CD14-positive monocyte (primary cell): ENCODE measurements around the gene ROBO2. TPM values are rescaled to one million over a fixed set of nuclear protein-coding genes. Genes with fewer than 3 reads are reported as not detected.

Source experiments
- DNase-seq, 3 donors: peaks; one replicate each; pipeline ENCODE4 v3.0.0-alpha.2; 2011 to 2022
- H2AFZ ChIP-seq: 2 replicates; pipeline ENCODE4 v1.6.0; 2012; ENCODE audit warnings: mild to moderate bottlenecking, low read depth, low read length, inconsistent platforms; ENCODE audit not compliant: insufficient read depth, poor library complexity, severe bottlenecking
- H3K27ac ChIP-seq, 2 donors: 1 replicate in 1 of 2; 2 replicates in 1 of 2; pipeline ENCODE4 v1.5.1; 2012 to 2013; ENCODE audit warnings: low read length in 2 of 2, control low read depth in 1 of 2, inconsistent platforms in 1 of 2, low read depth in 1 of 2, mild to moderate bottlenecking in 1 of 2
- H3K27me3 ChIP-seq, 2 donors: one replicate each; pipeline versions ENCODE4 v1.6.0 to v1.6.1; 2011 to 2013; ENCODE audit warnings: low read length in 2 of 2; ENCODE audit not compliant: control insufficient read depth in 2 of 2, insufficient read depth in 2 of 2
- H3K36me3 ChIP-seq, 2 donors: replicated peaks in 1 of 2; 1 replicate in 1 of 2; 2 replicates in 1 of 2; pipeline versions ENCODE4 v1.5.1 to v1.6.1; 2012 to 2013; ENCODE audit warnings: low read length in 2 of 2, control low read depth in 1 of 2, inconsistent platforms in 1 of 2, mild to moderate bottlenecking in 1 of 2; ENCODE audit not compliant: insufficient read depth in 2 of 2, control insufficient read depth in 1 of 2
- H3K4me1 ChIP-seq, 2 donors: 1 replicate in 1 of 2; 2 replicates in 1 of 2; pipeline versions ENCODE4 v1.5.1 to v1.6.1; 2012 to 2013; ENCODE audit warnings: low read length in 2 of 2, control low read depth in 1 of 2, inconsistent platforms in 1 of 2, mild to moderate bottlenecking in 1 of 2, moderate library complexity in 1 of 2; ENCODE audit not compliant: insufficient read depth in 2 of 2, control insufficient read depth in 1 of 2
- H3K4me2 ChIP-seq: replicated peaks from 2 replicates; pipeline ENCODE3; 2012; ENCODE audit warnings: low read length, moderate library complexity, mild to moderate bottlenecking; ENCODE audit not compliant: poor library complexity, severe bottlenecking; ENCODE audit errors: extremely low read depth
- H3K4me3 ChIP-seq, 3 experiments: fragments of 200-600 bp in 1 of 3; sonication (generic) in 1 of 3; replicated peaks in 1 of 3; 1 replicate in 2 of 3; 2 replicates in 1 of 3; pipeline ENCODE4 v1.5.1; 2011 to 2013; ENCODE audit warnings: low read length in 3 of 3, mild to moderate bottlenecking in 3 of 3, control low read depth in 2 of 3, low read depth in 2 of 3, inconsistent platforms in 1 of 3, moderate library complexity in 1 of 3
- H3K79me2 ChIP-seq: 2 replicates; pipeline ENCODE4 v1.6.0; 2012; ENCODE audit warnings: mild to moderate bottlenecking, control low read depth, inconsistent platforms, low read length, moderate library complexity; ENCODE audit not compliant: insufficient read depth
- H3K9ac ChIP-seq: 2 replicates; pipeline ENCODE4 v1.6.0; 2017; ENCODE audit warnings: low read length, mild to moderate bottlenecking; ENCODE audit not compliant: insufficient read depth, poor library complexity, severe bottlenecking
- H3K9me3 ChIP-seq, 2 donors: replicated peaks in 1 of 2; 1 replicate in 1 of 2; 2 replicates in 1 of 2; pipeline versions ENCODE4 v1.5.1 to v1.6.1; 2012 to 2013; ENCODE audit warnings: low read length in 2 of 2, control low read depth in 1 of 2; ENCODE audit not compliant: control insufficient read depth in 1 of 2, insufficient read depth in 1 of 2
- H4K20me1 ChIP-seq: 2 replicates; pipeline ENCODE4 v1.6.0; 2012; ENCODE audit warnings: mild to moderate bottlenecking, low read length, control low read depth, moderate library complexity; ENCODE audit not compliant: insufficient read depth
- H3K27ac Mint-ChIP-seq, 7 donors: one replicate each; pipeline ENCODE4 v1.8.0; 2020; ENCODE audit warnings: mild to moderate bottlenecking in 7 of 7, mixed read lengths in 7 of 7, moderate library complexity in 6 of 7, inconsistent platforms in 2 of 7
- H3K27me3 Mint-ChIP-seq, 3 donors: one replicate each; pipeline ENCODE4 v1.8.0; 2021 to 2022; ENCODE audit warnings: low read depth in 3 of 3, mild to moderate bottlenecking in 3 of 3, mixed read lengths in 3 of 3, moderate library complexity in 3 of 3, inconsistent platforms in 1 of 3
- H3K36me3 Mint-ChIP-seq, 2 donors: one replicate each; pipeline ENCODE4 v1.8.0; 2020; ENCODE audit warnings: mixed read lengths in 2 of 2, inconsistent platforms in 1 of 2, mild to moderate bottlenecking in 1 of 2
- H3K4me1 Mint-ChIP-seq: one replicate; pipeline ENCODE4 v1.8.0; 2020; ENCODE audit warnings: mild to moderate bottlenecking, mixed read lengths
- H3K4me3 Mint-ChIP-seq, 2 donors: one replicate each; pipeline ENCODE4 v1.8.0; 2020; ENCODE audit warnings: mild to moderate bottlenecking in 2 of 2, mixed read lengths in 2 of 2, moderate library complexity in 1 of 2
- H3K9me3 Mint-ChIP-seq, 7 donors: one replicate each; pipeline ENCODE4 v1.8.0; 2020 to 2022; ENCODE audit warnings: mixed read lengths in 7 of 7, mild to moderate bottlenecking in 6 of 7, moderate library complexity in 6 of 7, inconsistent platforms in 2 of 7
- CTCF ChIP-seq: fragments of 200-600 bp; IDR thresholded peaks from one replicate; pipeline ENCODE4 v1.8.0; 2022; ENCODE audit warnings: antibody characterized with exemption, mild to moderate bottlenecking
- WGBS: methylation state at CpG from one replicate; pipeline ENCODE4 v1.1.5; 2013; ENCODE audit warnings: missing lambda C conversion rate; ENCODE audit not compliant: insufficient coverage; 5-methylcytosine and 5-hydroxymethylcytosine counted together
- intact Hi-C, 2 donors: fragments of 100-400 bp; cut with micrococcal nuclease; formaldehyde crosslinking; loops; one replicate each; pipeline versions ENCODE4 v1.15.0 to v1.15.1; 2023
- polyA plus RNA-seq, 3 donors: library from polyadenylated mRNA; depleted of rRNA in 1 of 3; unstranded in 2 of 3; stranded (reverse) in 1 of 3; fragments of 300-500 nt in 2 of 3; fragments of >200 nt in 1 of 3; fragmentation: Illumina TruSeq in 2 of 3; gene quantifications; 1 replicate in 2 of 3; 2 replicates in 1 of 3; pipeline ENCODE4 v1.2.3, GENCODE V29; 2012 to 2021

The ROBO2 gene
- polyA plus RNA-seq, 3 donors = not detected

- Histone ChIP-seq H3K9ac (no peak overlapping the region), H3K27me3 (no peaks in the 10 kb centered on the region), H2AFZ (no peak overlapping the region), H3K4me1 (no peaks in the 10 kb centered on the region), H3K36me3 (no peaks in the 10 kb centered on the region), H4K20me1 (no peaks in the 10 kb centered on the region), H3K79me2 (no peaks in the 10 kb centered on the region), H3K4me3 (no peak overlapping the region), H3K4me2 (no peak overlapping the region), H3K27ac (no peak overlapping the region), H3K9me3 (no peaks in the 10 kb centered on the region)
- Mint-ChIP-seq H3K27ac (no peak overlapping the region), H3K9me3 (peaks cover 0 to 2% (median 0%) of the 10 kb centered on the region in 7 donors), H3K4me3 (no peak overlapping the region), H3K4me1 (no peaks in the 10 kb centered on the region), H3K27me3 (no peaks in the 10 kb centered on the region), H3K36me3 (no peaks in the 10 kb centered on the region)
- intact Hi-C loops = no loop called here
- DNase-seq = no peak
- TF ChIP-seq CTCF = no peak
- 84% methylated on average over 8 of the region's 8 CpGs for WGBS
Observed at GRCh38 chr3:77207753-77208152, 167.9 kb downstream of the ROBO2 start.

GRCh38 chr3:77222701-77223100, 182.8 kb downstream of the ROBO2 start:
- WGBS = no CpG with 5 or more reads among the region's 3 CpGs
- intact Hi-C loops = no loop called here
- Histone ChIP-seq H3K4me3 (no peak overlapping the region), H3K9ac (no peak overlapping the region), H2AFZ (no peak overlapping the region), H3K27ac (no peak overlapping the region), H3K4me1 (no peaks in the 10 kb centered on the region), H4K20me1 (no peaks in the 10 kb centered on the region), H3K36me3 (no peaks in the 10 kb centered on the region), H3K4me2 (no peak overlapping the region), H3K9me3 (no peaks in the 10 kb centered on the region), H3K27me3 (no peaks in the 10 kb centered on the region), H3K79me2 (no peaks in the 10 kb centered on the region)
- Mint-ChIP-seq H3K27me3 (peaks cover 0 to 2% (median 0%) of the 10 kb centered on the region in 3 donors), H3K27ac (no peak overlapping the region), H3K36me3 (no peaks in the 10 kb centered on the region), H3K9me3 (peaks cover 0 to 3% (median 0%) of the 10 kb centered on the region in 7 donors), H3K4me1 (no peaks in the 10 kb centered on the region), H3K4me3 (no peak overlapping the region)
- no peak for TF ChIP-seq CTCF
- no peak for DNase-seq
